Measurements from ENCODE around the gene NEURL1B.
A peak's percentile ranks its signal among the peaks of the same experiment; 100 is the strongest.

NEURL1B gene

GRCh38 chr5:172687940-172688339 lies 46.9 kb downstream of the NEURL1B start:
- Histone ChIP-seq H4K91ac (ENCODE audit: low read depth, low read length) (peak overlapping the region; percentile 93), H3K4me1 (ENCODE audit: control insufficient read depth in 1 of 2, insufficient read depth in 2 of 2, low read length in 2 of 2) (peaks cover 21 to 28% of the 10 kb centered on the region in 2 experiments), H2BK120ac (ENCODE audit: insufficient read depth, low read length, poor library complexity) (peak overlapping the region; percentile 72), H3K4me2 (ENCODE audit: low read length) (no peak overlapping the region), H2AFZ (ENCODE audit: insufficient read depth, low read length, poor library complexity) (no peak overlapping the region), H3K79me2 (ENCODE audit: control insufficient read depth, insufficient read depth, low read length, poor library complexity) (no peaks in the 10 kb centered on the region), H4K8ac (ENCODE audit: low read depth, low read length) (peak overlapping the region; percentile 36), H3K36me3 (ENCODE audit: control insufficient read depth in 1 of 2, insufficient read depth in 2 of 2, low read length in 2 of 2) (no peaks in the 10 kb centered on the region), H3K14ac (ENCODE audit: low read length) (no peak overlapping the region), H3K79me1 (ENCODE audit: low read length) (peaks cover 18% of the 10 kb centered on the region), H2BK5ac (ENCODE audit: low read depth, low read length, poor library complexity) (peak overlapping the region; percentile 33), H3K18ac (ENCODE audit: low read length) (no peak overlapping the region), H3K27me3 (ENCODE audit: insufficient read depth, low read length) (peaks cover 17% of the 10 kb centered on the region), H3K27ac (ENCODE audit: low read depth, low read length) (peak overlapping the region; percentile 63), H3K23ac (ENCODE audit: low read length) (no peak overlapping the region), H3K4ac (ENCODE audit: low read depth, low read length) (peak overlapping the region; percentile 9), H3K9ac (ENCODE audit: low read length) (no peak overlapping the region), H3K4me3 (ENCODE audit: low read depth, low read length) (no peak overlapping the region), H4K12ac (ENCODE audit: low read depth, low read length) (no peak overlapping the region), H2BK12ac (ENCODE audit: low read length) (peak overlapping the region; percentile 95), H2AK5ac (ENCODE audit: low read length) (peak overlapping the region; percentile 64), H3K9me3 (ENCODE audit: insufficient read depth, low read depth, low read length) (peaks cover 11% of the 10 kb centered on the region)
- DNase-seq = no peak
- WGBS (ENCODE audit: extremely low coverage, insufficient coverage, insufficient read length) = no CpG with 5 or more reads among the region's 4 CpGs

- H3K4me1 ChIP-seq (ENCODE audit: control insufficient read depth in 1 of 2, insufficient read depth in 2 of 2, low read length in 2 of 2) = peaks cover 22 to 31% of the 10 kb centered on the region in 2 experiments
- peak overlapping the region; percentile 51 for H4K8ac ChIP-seq (ENCODE audit: low read depth, low read length)
- peak overlapping the region; percentile 80 for H3K14ac ChIP-seq (ENCODE audit: low read length)
- peaks cover 11% of the 10 kb centered on the region for H3K27me3 ChIP-seq (ENCODE audit: insufficient read depth, low read length)
- peak overlapping the region; percentile 63 for H3K27ac ChIP-seq (ENCODE audit: low read depth, low read length)
- H2AK5ac ChIP-seq (ENCODE audit: low read length) = peak overlapping the region; percentile 64
- peak overlapping the region; percentile 95 for H2BK12ac ChIP-seq (ENCODE audit: low read length)
- peaks cover 22% of the 10 kb centered on the region for H3K79me1 ChIP-seq (ENCODE audit: low read length)
- WGBS (ENCODE audit: extremely low coverage, insufficient coverage, insufficient read length) = no CpG with 5 or more reads among the region's 11 CpGs
- no peak overlapping the region for H3K9ac ChIP-seq (ENCODE audit: low read length)
- H3K23ac ChIP-seq (ENCODE audit: low read length) = no peak overlapping the region
- H2BK5ac ChIP-seq (ENCODE audit: low read depth, low read length, poor library complexity) = peak overlapping the region; percentile 14
- no peak overlapping the region for H3K4me2 ChIP-seq (ENCODE audit: low read length)
- H4K12ac ChIP-seq (ENCODE audit: low read depth, low read length) = no peak overlapping the region
- H2AFZ ChIP-seq (ENCODE audit: insufficient read depth, low read length, poor library complexity) = peak overlapping the region; percentile 67
- H3K18ac ChIP-seq (ENCODE audit: low read length) = peak overlapping the region; percentile 64
- H3K36me3 ChIP-seq (ENCODE audit: control insufficient read depth in 1 of 2, insufficient read depth in 2 of 2, low read length in 2 of 2) = no peaks in the 10 kb centered on the region
- peak overlapping the region; percentile 93 for H4K91ac ChIP-seq (ENCODE audit: low read depth, low read length)
- peaks cover 7% of the 10 kb centered on the region for H3K9me3 ChIP-seq (ENCODE audit: insufficient read depth, low read depth, low read length)
- DNase-seq = peak; percentile 92 to 94
- peak overlapping the region; percentile 61 for H3K4ac ChIP-seq (ENCODE audit: low read depth, low read length)
- H3K4me3 ChIP-seq (ENCODE audit: low read depth, low read length) = no peak overlapping the region
- H3K79me2 ChIP-seq (ENCODE audit: control insufficient read depth, insufficient read depth, low read length, poor library complexity) = no peaks in the 10 kb centered on the region
- H2BK120ac ChIP-seq (ENCODE audit: insufficient read depth, low read length, poor library complexity) = peak overlapping the region; percentile 72
These were observed 47.5 kb downstream of the NEURL1B start for GRCh38 chr5:172688349-172689217.

GRCh38 chr5:172689218-172689572 lies 48.1 kb downstream of the NEURL1B start:
- peak overlapping the region; percentile 94 for H4K91ac ChIP-seq (ENCODE audit: low read depth, low read length)
- peak overlapping the region; percentile 66 for H3K27ac ChIP-seq (ENCODE audit: low read depth, low read length)
- no peak for DNase-seq
- H2AK5ac ChIP-seq (ENCODE audit: low read length) = no peak overlapping the region
- H3K18ac ChIP-seq (ENCODE audit: low read length) = no peak overlapping the region
- H3K4me3 ChIP-seq (ENCODE audit: low read depth, low read length) = no peak overlapping the region
- peaks cover 5% of the 10 kb centered on the region for H3K27me3 ChIP-seq (ENCODE audit: insufficient read depth, low read length)
- H3K4ac ChIP-seq (ENCODE audit: low read depth, low read length) = peak overlapping the region; percentile 61
- no peak overlapping the region for H3K4me2 ChIP-seq (ENCODE audit: low read length)
- H3K9ac ChIP-seq (ENCODE audit: low read length) = no peak overlapping the region
- H2BK12ac ChIP-seq (ENCODE audit: low read length) = no peak overlapping the region
- H4K12ac ChIP-seq (ENCODE audit: low read depth, low read length) = no peak overlapping the region
- H3K4me1 ChIP-seq (ENCODE audit: control insufficient read depth in 1 of 2, insufficient read depth in 2 of 2, low read length in 2 of 2) = peaks cover 19 to 28% of the 10 kb centered on the region in 2 experiments
- H3K14ac ChIP-seq (ENCODE audit: low read length) = peak overlapping the region; percentile 59
- no CpG with 5 or more reads among the region's 7 CpGs for WGBS (ENCODE audit: extremely low coverage, insufficient coverage, insufficient read length)
- no peak overlapping the region for H3K23ac ChIP-seq (ENCODE audit: low read length)
- peak overlapping the region; percentile 34 for H2BK5ac ChIP-seq (ENCODE audit: low read depth, low read length, poor library complexity)
- H2BK120ac ChIP-seq (ENCODE audit: insufficient read depth, low read length, poor library complexity) = peak overlapping the region; percentile 82
- no peak overlapping the region for H4K8ac ChIP-seq (ENCODE audit: low read depth, low read length)
- H3K79me2 ChIP-seq (ENCODE audit: control insufficient read depth, insufficient read depth, low read length, poor library complexity) = no peaks in the 10 kb centered on the region
- H3K9me3 ChIP-seq (ENCODE audit: insufficient read depth, low read depth, low read length) = peaks cover under 1% of the 10 kb centered on the region
- no peak overlapping the region for H2AFZ ChIP-seq (ENCODE audit: insufficient read depth, low read length, poor library complexity)
- no peaks in the 10 kb centered on the region for H3K36me3 ChIP-seq (ENCODE audit: control insufficient read depth in 1 of 2, insufficient read depth in 2 of 2, low read length in 2 of 2)
- peaks cover 22% of the 10 kb centered on the region for H3K79me1 ChIP-seq (ENCODE audit: low read length)

GRCh38 chr5:172689801-172690200 lies 48.7 kb downstream of the NEURL1B start:
- Histone ChIP-seq H3K14ac (ENCODE audit: low read length) (peak overlapping the region; percentile 59), H3K79me2 (ENCODE audit: control insufficient read depth, insufficient read depth, low read length, poor library complexity) (no peaks in the 10 kb centered on the region), H3K27ac (ENCODE audit: low read depth, low read length) (peak overlapping the region; percentile 66), H2BK120ac (ENCODE audit: insufficient read depth, low read length, poor library complexity) (peak overlapping the region; percentile 82), H3K23ac (ENCODE audit: low read length) (no peak overlapping the region), H2AK5ac (ENCODE audit: low read length) (peak overlapping the region; percentile 60), H4K8ac (ENCODE audit: low read depth, low read length) (peak overlapping the region; percentile 49), H3K27me3 (ENCODE audit: insufficient read depth, low read length) (no peaks in the 10 kb centered on the region), H3K36me3 (ENCODE audit: control insufficient read depth in 1 of 2, insufficient read depth in 2 of 2, low read length in 2 of 2) (no peaks in the 10 kb centered on the region), H3K9me3 (ENCODE audit: insufficient read depth, low read depth, low read length) (no peaks in the 10 kb centered on the region), H2AFZ (ENCODE audit: insufficient read depth, low read length, poor library complexity) (peak overlapping the region; percentile 30), H3K79me1 (ENCODE audit: low read length) (peaks cover 22% of the 10 kb centered on the region), H3K18ac (ENCODE audit: low read length) (peak overlapping the region; percentile 75), H4K12ac (ENCODE audit: low read depth, low read length) (no peak overlapping the region), H3K9ac (ENCODE audit: low read length) (no peak overlapping the region), H2BK5ac (ENCODE audit: low read depth, low read length, poor library complexity) (peak overlapping the region; percentile 72), H3K4me3 (ENCODE audit: low read depth, low read length) (no peak overlapping the region), H3K4me2 (ENCODE audit: low read length) (no peak overlapping the region), H3K4ac (ENCODE audit: low read depth, low read length) (peak overlapping the region; percentile 61), H2BK12ac (ENCODE audit: low read length) (peak overlapping the region; percentile 81), H3K4me1 (ENCODE audit: control insufficient read depth in 1 of 2, insufficient read depth in 2 of 2, low read length in 2 of 2) (peaks cover 19 to 28% of the 10 kb centered on the region in 2 experiments), H4K91ac (ENCODE audit: low read depth, low read length) (peak overlapping the region; percentile 94)
- no CpG with 5 or more reads among the region's 10 CpGs for WGBS (ENCODE audit: extremely low coverage, insufficient coverage, insufficient read length)
- no peak for DNase-seq
